ENCODE measurements around the gene CHERP. TPM values are rescaled to one million over a fixed set of nuclear protein-coding genes. Genes with fewer than 3 reads are reported as not detected.

CHERP gene, protein sequence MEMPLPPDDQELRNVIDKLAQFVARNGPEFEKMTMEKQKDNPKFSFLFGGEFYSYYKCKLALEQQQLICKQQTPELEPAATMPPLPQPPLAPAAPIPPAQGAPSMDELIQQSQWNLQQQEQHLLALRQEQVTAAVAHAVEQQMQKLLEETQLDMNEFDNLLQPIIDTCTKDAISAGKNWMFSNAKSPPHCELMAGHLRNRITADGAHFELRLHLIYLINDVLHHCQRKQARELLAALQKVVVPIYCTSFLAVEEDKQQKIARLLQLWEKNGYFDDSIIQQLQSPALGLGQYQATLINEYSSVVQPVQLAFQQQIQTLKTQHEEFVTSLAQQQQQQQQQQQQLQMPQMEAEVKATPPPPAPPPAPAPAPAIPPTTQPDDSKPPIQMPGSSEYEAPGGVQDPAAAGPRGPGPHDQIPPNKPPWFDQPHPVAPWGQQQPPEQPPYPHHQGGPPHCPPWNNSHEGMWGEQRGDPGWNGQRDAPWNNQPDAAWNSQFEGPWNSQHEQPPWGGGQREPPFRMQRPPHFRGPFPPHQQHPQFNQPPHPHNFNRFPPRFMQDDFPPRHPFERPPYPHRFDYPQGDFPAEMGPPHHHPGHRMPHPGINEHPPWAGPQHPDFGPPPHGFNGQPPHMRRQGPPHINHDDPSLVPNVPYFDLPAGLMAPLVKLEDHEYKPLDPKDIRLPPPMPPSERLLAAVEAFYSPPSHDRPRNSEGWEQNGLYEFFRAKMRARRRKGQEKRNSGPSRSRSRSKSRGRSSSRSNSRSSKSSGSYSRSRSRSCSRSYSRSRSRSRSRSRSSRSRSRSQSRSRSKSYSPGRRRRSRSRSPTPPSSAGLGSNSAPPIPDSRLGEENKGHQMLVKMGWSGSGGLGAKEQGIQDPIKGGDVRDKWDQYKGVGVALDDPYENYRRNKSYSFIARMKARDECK
- total RNA-seq (4.4 and 6.1 TPM in 2 replicates), polyA plus RNA-seq (2.4 and 5.2 TPM in 2 replicates), polyA minus RNA-seq (ENCODE audit: low replicate concordance) (16.6 and 21.2 TPM in 2 replicates)
- 15.1 and 22.8 TPM in 2 replicates for polyA plus RNA-seq (2012)

DNA sequence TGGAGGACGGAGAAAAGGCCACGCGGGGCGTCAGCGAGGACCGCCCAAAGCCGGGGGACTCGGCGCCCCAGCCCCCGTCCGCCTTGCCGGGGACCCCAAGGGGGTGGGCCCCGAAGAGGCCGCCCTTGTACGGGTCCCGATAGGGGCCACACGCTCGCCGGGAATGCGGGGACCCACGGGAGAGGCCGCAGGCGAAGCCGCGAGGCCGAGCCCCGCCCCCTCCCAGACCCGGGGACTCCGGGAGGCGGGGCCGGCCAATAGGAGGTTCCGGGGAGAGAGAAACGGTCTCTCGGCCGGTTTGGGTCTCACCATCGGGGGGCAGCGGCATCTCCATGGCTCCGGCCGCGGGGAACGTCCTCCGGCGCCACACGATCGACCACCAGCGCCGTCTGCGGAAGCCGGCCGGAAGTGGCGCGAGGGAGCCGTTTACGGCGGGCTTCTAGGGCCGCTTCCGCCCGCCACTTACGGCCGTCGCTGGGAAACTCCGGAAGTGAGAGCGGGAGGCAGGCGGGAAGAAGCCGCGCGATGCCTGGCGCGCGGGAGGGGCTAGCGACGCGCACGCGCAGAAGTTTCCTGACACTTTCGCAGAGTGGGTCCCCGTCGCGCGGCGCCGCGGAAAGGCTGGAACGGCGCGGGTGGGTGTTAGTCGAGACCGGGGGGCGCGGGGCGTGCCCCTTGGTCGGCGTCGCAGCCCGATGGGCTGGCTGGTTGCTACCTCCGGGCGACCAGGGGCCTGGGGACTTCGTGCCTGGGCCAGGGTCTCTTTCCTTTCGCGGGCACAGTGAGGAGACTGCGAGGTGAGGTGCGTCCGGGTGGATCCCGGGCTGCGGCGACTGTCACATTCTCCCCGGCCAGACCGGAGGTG is at the start of gene CHERP:
Gene CHERP (minus strand): TSS at position 393 of the 865 bp plus-strand sequence. CDS start 59 bp downstream, at position 334.
- peaks cover 57% of the 10 kb centered on the region for H3K79me2 ChIP-seq (ENCODE audit: control insufficient read depth, insufficient read depth, low read length)
- H3K9ac ChIP-seq (ENCODE audit: insufficient read depth, low read length), result peak within 1 kb of the TSS; percentile 90
- DNase-seq (ENCODE audit: low read depth in 2 of 2), result peak; percentile 92 to 93
- H3K4me2 ChIP-seq (ENCODE audit: extremely low read depth, insufficient read depth, low read length), result peak within 1 kb of the TSS; percentile 93
- H3K36me3 ChIP-seq (ENCODE audit: control insufficient read depth, insufficient read depth, low read length), result peaks cover 7% of the 10 kb centered on the region
- peak within 1 kb of the TSS; percentile 12 for H2AFZ ChIP-seq (ENCODE audit: low read length)
- TF ChIP-seq, protein P1, sequence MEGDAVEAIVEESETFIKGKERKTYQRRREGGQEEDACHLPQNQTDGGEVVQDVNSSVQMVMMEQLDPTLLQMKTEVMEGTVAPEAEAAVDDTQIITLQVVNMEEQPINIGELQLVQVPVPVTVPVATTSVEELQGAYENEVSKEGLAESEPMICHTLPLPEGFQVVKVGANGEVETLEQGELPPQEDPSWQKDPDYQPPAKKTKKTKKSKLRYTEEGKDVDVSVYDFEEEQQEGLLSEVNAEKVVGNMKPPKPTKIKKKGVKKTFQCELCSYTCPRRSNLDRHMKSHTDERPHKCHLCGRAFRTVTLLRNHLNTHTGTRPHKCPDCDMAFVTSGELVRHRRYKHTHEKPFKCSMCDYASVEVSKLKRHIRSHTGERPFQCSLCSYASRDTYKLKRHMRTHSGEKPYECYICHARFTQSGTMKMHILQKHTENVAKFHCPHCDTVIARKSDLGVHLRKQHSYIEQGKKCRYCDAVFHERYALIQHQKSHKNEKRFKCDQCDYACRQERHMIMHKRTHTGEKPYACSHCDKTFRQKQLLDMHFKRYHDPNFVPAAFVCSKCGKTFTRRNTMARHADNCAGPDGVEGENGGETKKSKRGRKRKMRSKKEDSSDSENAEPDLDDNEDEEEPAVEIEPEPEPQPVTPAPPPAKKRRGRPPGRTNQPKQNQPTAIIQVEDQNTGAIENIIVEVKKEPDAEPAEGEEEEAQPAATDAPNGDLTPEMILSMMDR (conservative IDR thresholded peaks at IDR 0.05 in 1 of 2, IDR thresholded peaks at IDR 0.05 in 1 of 2; ENCODE audit: low read depth in 1 of 2, low read length in 2 of 2), result no peak
- TF ChIP-seq EZH2 (IDR thresholded peaks at IDR 0.05; ENCODE audit: low read length, missing control alignments), result no peak
- no peaks in the 10 kb centered on the region for H3K27me3 ChIP-seq (ENCODE audit: control insufficient read depth, insufficient read depth, low read length)
- H3K4me1 ChIP-seq (ENCODE audit: control insufficient read depth, extremely low read depth, insufficient read depth, low read length), result peaks cover 6% of the 10 kb centered on the region
- H3K4me3 ChIP-seq (replicated peaks in 1 of 4; ENCODE audit: control extremely low read depth in 1 of 4, insufficient read depth in 1 of 4, low read depth in 3 of 4, low read length in 4 of 4), result peak within 1 kb of the TSS; percentile 65 to 93 (median 86)
- H4K20me1 ChIP-seq (ENCODE audit: control insufficient read depth, extremely low read depth, insufficient read depth, low read length), result no peaks in the 10 kb centered on the region
- H3K27ac ChIP-seq (ENCODE audit: insufficient read depth, low read length), result peak within 1 kb of the TSS; percentile 80
- no peaks in the 10 kb centered on the region for H3K9me3 ChIP-seq (ENCODE audit: control insufficient read depth, insufficient read depth, low read depth, low read length)

DNA sequence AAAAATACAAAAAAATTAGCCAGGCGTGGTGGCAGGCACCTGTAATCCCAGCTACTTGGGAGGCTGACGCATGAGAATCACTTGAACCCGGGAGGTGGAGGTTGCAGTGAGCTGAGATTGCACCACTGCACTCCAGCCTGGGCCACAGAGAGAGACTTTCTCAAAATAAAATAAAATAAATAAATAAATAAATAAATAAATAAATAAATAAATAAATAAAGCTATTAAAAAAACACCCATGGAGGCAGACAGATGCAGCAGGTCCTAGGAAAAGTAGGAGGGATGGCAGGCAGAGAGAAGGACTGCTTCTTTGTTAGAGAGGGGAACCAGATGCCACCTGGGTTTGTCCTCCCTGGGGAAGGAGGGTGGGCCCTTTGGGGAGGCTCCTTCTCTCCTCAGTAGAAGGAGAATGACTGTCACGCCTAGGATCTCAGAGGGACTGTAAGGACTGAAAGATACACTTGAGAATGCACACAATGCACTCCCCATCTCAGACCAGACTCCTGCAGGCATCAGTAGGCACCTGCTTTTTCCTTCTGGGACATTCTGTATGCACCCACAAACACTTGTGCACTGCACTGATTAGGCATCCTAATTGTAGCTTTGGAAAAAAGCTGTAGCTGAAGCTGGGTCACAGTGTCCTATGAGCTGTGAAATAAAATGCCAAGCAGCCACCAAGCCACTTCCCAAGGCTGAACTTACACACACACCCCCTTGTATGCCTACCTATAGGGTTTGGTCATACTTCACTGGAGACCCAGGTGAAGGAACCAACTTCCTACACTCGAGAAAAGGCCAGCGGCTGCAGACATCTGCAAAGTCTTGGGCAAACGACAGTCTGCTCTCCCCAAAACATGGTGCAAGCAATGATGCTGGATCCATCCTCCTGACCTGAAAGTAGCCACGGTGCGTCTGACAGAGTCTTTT is 48.9 kb upstream of the CHERP start:
- H3K4me3 ChIP-seq (replicated peaks in 1 of 4; ENCODE audit: control extremely low read depth in 1 of 4, insufficient read depth in 1 of 4, low read depth in 3 of 4, low read length in 4 of 4), result no peak overlapping the region
- H3K27ac ChIP-seq (ENCODE audit: insufficient read depth, low read length), result no peak overlapping the region
- peaks cover 91% of the 10 kb centered on the region for H3K79me2 ChIP-seq (ENCODE audit: control insufficient read depth, insufficient read depth, low read length)
- no peaks in the 10 kb centered on the region for H3K27me3 ChIP-seq (ENCODE audit: control insufficient read depth, insufficient read depth, low read length)
- no peak for TF ChIP-seq EZH2 (IDR thresholded peaks at IDR 0.05; ENCODE audit: low read length, missing control alignments)
- TF ChIP-seq, protein P1 (conservative IDR thresholded peaks at IDR 0.05 in 1 of 2, IDR thresholded peaks at IDR 0.05 in 1 of 2; ENCODE audit: low read depth in 1 of 2, low read length in 2 of 2), result no peak
- H3K4me1 ChIP-seq (ENCODE audit: control insufficient read depth, extremely low read depth, insufficient read depth, low read length), result peaks cover 2% of the 10 kb centered on the region
- H4K20me1 ChIP-seq (ENCODE audit: control insufficient read depth, extremely low read depth, insufficient read depth, low read length), result peaks cover 8% of the 10 kb centered on the region
- no peaks in the 10 kb centered on the region for H3K9me3 ChIP-seq (ENCODE audit: control insufficient read depth, insufficient read depth, low read depth, low read length)
- H3K36me3 ChIP-seq (ENCODE audit: control insufficient read depth, insufficient read depth, low read length), result no peaks in the 10 kb centered on the region
- DNase-seq (ENCODE audit: low read depth in 2 of 2), result no peak
- H3K9ac ChIP-seq (ENCODE audit: insufficient read depth, low read length), result no peak overlapping the region
- no peak overlapping the region for H2AFZ ChIP-seq (ENCODE audit: low read length)
- no peak overlapping the region for H3K4me2 ChIP-seq (ENCODE audit: extremely low read depth, insufficient read depth, low read length)
